Activated naive CD8-positive, alpha-beta T cell treated with anti-CD3 and anti-CD28 coated beads, Interleukin-2, amount 50 U/mL, for 24 hours (primary cell): ENCODE data around the gene VPS16.
"Not testable (repeated sequence)": the region's sequence is repeated elsewhere in the genome, so short reads cannot be mapped to it uniquely, and the experiment has no call there.

Experiments used
- ATAC-seq: fragments of 150-1000 bp; cut with Tn5 transposase; one replicate; pipeline ENCODE4 v1.10.0; 2021
- DNase-seq: peaks from one replicate; pipeline ENCODE4 v3.0.0; 2021
- H3K27ac Mint-ChIP-seq: one replicate; pipeline ENCODE4 v1.8.0; 2021; ENCODE audit warnings: mild to moderate bottlenecking, mixed read lengths
- H3K27me3 Mint-ChIP-seq: one replicate; pipeline ENCODE4 v1.8.0; 2021; ENCODE audit warnings: mixed read lengths
- H3K36me3 Mint-ChIP-seq: one replicate; pipeline ENCODE4 v1.8.0; 2021; ENCODE audit warnings: low read depth, mixed read lengths
- H3K4me1 Mint-ChIP-seq: one replicate; pipeline ENCODE4 v1.8.0; 2021; ENCODE audit warnings: mixed read lengths
- H3K4me3 Mint-ChIP-seq: one replicate; pipeline ENCODE4 v1.8.0; 2021; ENCODE audit warnings: mild to moderate bottlenecking, moderate library complexity, mixed read lengths
- H3K9me3 Mint-ChIP-seq: one replicate; pipeline ENCODE4 v1.8.0; 2021; ENCODE audit warnings: mixed read lengths

The VPS16 gene

DNA sequence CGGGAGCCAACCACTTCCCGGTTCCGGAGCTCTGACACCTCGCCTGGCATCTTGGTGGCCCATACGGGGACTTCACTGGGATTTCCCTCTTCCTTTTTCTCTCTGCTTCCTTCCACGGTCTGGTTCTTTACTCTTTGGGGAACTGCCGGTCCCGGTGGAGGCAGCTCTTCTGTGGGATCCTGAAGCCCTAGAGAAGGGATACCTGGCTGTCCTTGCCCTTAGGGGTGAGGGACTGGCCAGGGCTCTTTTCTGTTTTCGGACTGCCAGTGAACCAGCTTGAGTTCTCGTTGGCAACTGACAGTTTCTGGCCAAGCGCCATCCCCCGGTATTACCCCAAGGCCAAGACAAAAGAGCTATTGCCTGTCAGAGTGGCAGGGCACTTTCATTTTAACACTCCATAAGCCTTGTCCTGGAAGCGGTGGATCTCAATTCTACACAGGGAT, 39.2 kb upstream of the VPS16 start:
- peaks cover 27% of the 10 kb centered on the region for H3K4me1 Mint-ChIP-seq
- H3K36me3 Mint-ChIP-seq, result no peaks in the 10 kb centered on the region
- no peaks in the 10 kb centered on the region for H3K9me3 Mint-ChIP-seq
- ATAC-seq (no peak), DNase-seq (no peak)
- peak overlapping the region; percentile 15 for H3K27ac Mint-ChIP-seq
- H3K27me3 Mint-ChIP-seq, result peaks cover 61% of the 10 kb centered on the region
- peak overlapping the region; percentile 72 for H3K4me3 Mint-ChIP-seq

DNA sequence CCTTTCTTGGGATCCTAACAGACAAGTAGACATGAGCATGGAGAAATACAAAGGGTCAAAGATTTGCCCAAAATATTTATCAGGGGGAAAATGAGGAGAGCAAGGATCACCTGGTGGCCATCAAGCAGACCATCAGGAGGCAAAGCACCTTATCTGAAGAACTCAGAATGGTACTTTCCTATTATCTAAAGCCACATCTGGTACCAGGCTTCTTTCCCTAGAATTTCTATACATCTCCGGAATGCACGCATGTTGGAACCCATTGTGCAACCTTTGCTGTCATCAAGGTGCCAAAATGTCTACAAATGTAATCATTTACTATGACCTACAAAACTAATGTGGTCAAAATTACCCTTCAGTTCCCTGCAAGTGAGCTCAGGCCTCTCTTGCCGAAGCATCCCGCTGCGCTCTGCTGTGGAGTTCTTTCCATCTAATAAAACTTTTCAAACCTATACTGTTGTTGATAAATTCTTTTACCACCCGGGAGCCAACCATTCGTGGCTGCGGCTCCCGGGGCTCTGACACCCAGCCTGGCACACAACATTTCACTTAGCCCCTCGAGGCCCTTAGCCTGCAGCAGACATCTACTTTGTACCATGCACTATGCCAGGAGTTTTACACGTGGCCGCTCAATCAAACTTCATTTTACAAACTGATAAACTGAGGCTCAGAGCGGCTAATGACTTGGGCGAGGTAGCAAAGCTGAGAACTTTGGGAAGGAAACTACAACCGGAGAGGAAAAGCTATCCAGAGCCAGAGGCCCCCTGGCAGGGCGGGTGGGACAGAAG, 36.3 kb upstream of the VPS16 start:
- no peak for DNase-seq
- H3K9me3 Mint-ChIP-seq, result no peaks in the 10 kb centered on the region
- ATAC-seq, result no peak
- peaks cover 67% of the 10 kb centered on the region for H3K27me3 Mint-ChIP-seq
- no peak overlapping the region for H3K4me3 Mint-ChIP-seq
- no peak overlapping the region for H3K27ac Mint-ChIP-seq
- H3K36me3 Mint-ChIP-seq, result no peaks in the 10 kb centered on the region
- peaks cover 21% of the 10 kb centered on the region for H3K4me1 Mint-ChIP-seq

DNA sequence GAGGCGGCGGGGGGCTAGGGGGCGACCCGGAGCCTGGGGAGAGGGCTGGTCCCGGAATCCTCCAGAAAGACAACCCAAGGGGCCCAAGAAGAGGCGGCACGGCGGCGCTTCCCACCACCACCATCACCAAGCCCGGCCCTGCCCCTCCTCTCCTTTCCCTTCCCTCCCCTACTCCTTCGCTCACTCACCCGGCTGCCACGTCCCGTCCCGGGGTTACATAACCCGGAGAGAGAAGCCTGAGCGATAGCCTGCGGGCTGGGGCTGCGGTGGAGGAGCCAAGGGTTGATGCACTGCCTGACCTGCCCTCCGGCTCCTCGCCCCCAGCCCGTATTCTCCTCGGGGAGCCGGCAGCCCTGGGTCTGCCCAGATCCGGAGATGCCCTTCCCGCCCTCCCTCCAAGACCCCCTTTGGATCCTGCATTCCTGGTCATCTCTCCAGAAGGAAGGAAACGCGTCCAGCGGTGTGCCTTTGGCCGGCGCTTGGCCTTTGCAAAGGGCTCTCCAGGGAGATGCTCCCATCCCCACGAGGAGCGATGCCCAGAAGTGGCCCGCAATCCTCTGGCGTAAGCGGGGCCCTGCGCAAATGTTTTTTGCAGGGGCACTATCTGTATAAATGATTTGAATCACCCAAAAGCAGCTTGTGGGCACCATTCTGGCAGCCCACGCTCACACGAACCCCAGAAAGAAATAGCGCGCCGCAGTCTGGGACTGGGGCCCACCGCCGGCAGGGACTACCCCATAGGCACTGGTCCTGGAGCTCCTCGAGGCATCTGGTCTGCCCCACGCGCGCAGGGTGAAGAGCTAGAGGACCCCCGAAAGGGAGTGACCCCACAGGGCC, 35.5 kb upstream of the VPS16 start:
- ATAC-seq (no peak), DNase-seq (no peak)
- Mint-ChIP-seq H3K27ac (no peak overlapping the region), H3K9me3 (no peaks in the 10 kb centered on the region), H3K36me3 (no peaks in the 10 kb centered on the region), H3K4me1 (peaks cover 12% of the 10 kb centered on the region), H3K27me3 (peaks cover 61% of the 10 kb centered on the region), H3K4me3 (no peak overlapping the region)

DNA sequence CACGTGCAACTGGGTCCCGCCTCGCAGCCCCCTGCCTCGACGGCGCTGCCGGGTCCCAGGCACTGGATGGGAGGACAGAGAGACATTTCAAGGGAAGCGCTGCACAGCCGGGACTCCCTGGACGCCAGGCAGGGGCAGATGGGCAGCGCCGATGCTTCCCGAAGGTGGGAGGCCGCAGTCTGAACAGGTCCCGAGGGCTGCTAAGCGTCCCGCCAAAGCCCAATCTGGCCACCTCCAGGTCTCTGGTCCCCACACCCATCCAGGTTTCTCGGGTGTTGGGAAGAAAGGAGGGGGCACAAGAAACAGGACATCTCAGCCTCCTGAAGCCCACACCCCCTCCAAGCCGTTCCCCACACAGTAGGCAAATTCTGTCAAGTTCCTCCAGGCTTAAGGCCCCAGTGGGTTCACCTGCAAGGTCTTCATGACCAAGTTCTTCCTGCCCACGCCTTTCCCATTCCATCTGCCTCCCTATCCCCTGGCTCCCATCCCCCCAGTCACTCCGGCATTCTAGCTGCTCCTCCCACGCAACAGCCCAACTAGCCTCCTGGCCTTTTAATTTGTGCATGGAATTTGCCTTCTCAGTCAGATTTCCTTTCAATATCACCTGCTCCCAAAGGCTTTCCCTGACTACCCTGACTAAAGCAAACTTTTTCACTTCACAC, 34.7 kb upstream of the VPS16 start:
- DNase-seq, result no peak
- peaks cover 59% of the 10 kb centered on the region for H3K27me3 Mint-ChIP-seq
- no peaks in the 10 kb centered on the region for H3K36me3 Mint-ChIP-seq
- H3K4me1 Mint-ChIP-seq, result peaks cover 9% of the 10 kb centered on the region
- H3K4me3 Mint-ChIP-seq, result no peak overlapping the region
- no peak for ATAC-seq
- no peak overlapping the region for H3K27ac Mint-ChIP-seq
- H3K9me3 Mint-ChIP-seq, result no peaks in the 10 kb centered on the region

DNA sequence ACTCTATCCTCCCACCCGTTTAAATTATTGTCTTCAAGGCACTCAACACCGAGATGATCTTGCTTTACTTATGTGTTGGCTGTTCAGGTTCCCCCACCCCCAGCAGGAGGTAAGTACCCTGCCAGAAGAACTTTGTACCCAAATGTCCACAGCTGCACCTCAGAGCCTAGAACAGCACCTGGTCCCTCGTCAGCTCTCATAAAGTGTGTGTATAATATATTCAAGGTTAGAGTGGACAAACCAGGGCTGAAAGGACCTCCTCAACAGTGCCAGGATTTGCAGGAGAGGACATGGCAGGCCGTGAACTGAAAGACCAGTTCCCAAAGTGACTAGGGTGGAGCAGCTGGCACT, 34.2 kb upstream of the VPS16 start:
- Mint-ChIP-seq H3K36me3 (no peaks in the 10 kb centered on the region), H3K4me1 (peaks cover 4% of the 10 kb centered on the region), H3K27me3 (peaks cover 60% of the 10 kb centered on the region), H3K9me3 (peaks cover 5% of the 10 kb centered on the region), H3K27ac (no peak overlapping the region), H3K4me3 (no peak overlapping the region)
- ATAC-seq (no peak), DNase-seq (no peak)

DNA sequence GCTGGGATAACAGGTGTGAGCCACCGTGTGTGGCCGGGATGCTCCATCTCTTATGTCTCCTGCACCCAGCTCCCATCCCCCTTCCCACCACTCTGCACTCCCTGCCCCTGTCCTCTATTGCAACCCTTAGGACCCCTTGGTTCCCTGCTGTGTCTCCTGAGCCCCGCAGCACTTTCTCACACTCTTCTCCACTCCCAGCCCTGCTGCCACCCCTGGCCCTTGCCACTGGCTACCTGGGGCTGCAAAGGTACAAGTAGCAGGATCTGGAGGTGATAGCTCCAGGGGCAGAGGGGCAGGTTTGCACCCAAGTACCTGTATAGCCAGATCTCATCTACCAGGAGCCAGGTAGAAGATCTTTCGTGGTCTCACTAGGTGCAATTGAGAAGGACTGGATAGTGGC, 33.5 kb upstream of the VPS16 start:
- DNase-seq (no peak), ATAC-seq (no peak)
- no peaks in the 10 kb centered on the region for H3K4me1 Mint-ChIP-seq
- H3K27ac Mint-ChIP-seq, result no peak overlapping the region
- H3K4me3 Mint-ChIP-seq, result no peak overlapping the region
- H3K9me3 Mint-ChIP-seq, result peaks cover 6% of the 10 kb centered on the region
- peaks cover 60% of the 10 kb centered on the region for H3K27me3 Mint-ChIP-seq
- H3K36me3 Mint-ChIP-seq, result no peaks in the 10 kb centered on the region

DNA sequence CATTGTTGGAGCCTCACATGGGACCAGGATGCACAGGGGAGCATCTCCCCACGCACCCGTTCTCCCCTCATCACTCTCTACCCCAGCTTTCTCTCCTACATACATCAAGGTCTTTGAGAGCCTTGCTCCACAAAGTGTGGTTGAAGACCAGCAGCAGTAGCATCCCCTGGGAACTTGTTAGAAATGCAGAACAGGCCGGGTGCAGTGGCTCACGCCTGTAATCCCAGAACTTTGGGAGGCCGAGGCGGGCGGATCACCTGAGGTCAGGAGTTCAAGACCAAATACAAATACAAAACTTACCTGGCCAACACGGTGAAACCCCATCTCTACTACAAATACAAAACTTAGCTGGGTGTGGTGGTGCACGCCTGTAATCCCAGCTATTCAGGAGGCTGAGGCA, 32.6 kb upstream of the VPS16 start:
- not testable (repeated sequence) for H3K4me3 Mint-ChIP-seq, H3K4me1 Mint-ChIP-seq, ATAC-seq, DNase-seq, H3K27ac Mint-ChIP-seq, H3K36me3 Mint-ChIP-seq
- peaks cover 58% of the 10 kb centered on the region for H3K27me3 Mint-ChIP-seq
- peaks cover 11% of the 10 kb centered on the region for H3K9me3 Mint-ChIP-seq

DNA sequence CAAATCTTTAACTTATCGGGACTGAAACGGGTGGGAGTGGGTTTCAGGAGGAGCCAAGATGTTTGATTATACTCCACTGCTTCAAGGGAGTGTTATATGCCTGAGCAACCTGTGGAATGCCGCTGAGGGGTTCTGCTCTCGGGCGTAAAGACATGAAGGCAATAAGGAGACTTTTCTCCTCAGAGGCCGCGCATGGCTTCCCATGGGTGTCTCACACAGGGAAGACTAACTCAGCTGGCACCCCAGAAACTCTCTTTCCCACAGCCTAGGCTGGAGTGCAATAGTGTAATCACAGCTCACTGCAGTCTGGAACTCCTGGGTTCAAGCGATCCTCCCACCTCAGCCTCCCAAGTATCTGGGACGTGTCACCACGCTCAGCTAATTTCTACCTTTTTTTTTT, 30.9 kb upstream of the VPS16 start:
- no peak for ATAC-seq
- H3K27ac Mint-ChIP-seq, result no peak overlapping the region
- DNase-seq, result no peak
- no peaks in the 10 kb centered on the region for H3K36me3 Mint-ChIP-seq
- no peaks in the 10 kb centered on the region for H3K4me1 Mint-ChIP-seq
- peaks cover 51% of the 10 kb centered on the region for H3K27me3 Mint-ChIP-seq
- H3K9me3 Mint-ChIP-seq, result peaks cover 11% of the 10 kb centered on the region
- no peak overlapping the region for H3K4me3 Mint-ChIP-seq

DNA sequence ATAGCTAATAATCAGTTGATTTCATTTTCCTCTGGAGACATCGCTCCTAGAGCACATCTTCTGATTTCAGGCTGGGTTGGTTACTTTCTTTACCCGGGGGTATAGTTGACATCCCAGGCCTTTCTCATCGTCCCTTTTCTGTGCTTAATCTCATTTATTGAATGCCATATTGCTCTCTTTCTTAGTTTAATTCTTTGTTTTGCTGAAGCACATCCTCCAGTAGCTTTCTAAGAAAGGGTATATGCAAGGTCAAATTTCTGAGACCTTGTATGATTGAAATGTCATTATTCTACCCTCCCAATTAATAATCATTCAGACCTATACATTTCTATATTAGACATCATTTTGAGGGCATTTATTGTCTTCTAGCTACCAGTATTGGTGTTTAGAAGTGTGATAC, 28.4 kb upstream of the VPS16 start:
- Mint-ChIP-seq H3K4me1 (no peaks in the 10 kb centered on the region), H3K27me3 (peaks cover 36% of the 10 kb centered on the region), H3K27ac (no peak overlapping the region), H3K4me3 (no peak overlapping the region), H3K36me3 (no peaks in the 10 kb centered on the region), H3K9me3 (peaks cover 11% of the 10 kb centered on the region)
- ATAC-seq (no peak), DNase-seq (no peak)

DNA sequence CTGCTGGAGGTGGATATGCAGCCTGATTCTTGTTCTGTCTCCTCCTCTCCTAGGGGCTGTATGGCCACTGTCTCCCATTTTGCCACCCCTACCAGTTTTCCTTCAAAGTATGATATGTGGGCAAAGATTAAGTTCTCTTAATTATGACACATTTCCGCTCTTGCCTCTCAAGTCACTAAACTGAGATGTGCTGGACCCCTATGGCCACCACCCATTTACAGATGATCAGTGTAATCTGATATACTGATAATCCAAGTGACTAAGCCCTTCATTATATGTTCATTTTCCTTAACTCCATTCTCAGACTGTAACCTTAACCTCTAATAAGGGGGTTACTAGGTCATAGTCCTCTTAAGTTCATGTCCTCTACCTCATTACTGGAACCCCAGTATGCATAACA, 26.5 kb upstream of the VPS16 start:
- Mint-ChIP-seq H3K9me3 (peaks cover 11% of the 10 kb centered on the region), H3K36me3 (no peaks in the 10 kb centered on the region), H3K27ac (no peak overlapping the region), H3K4me1 (peaks cover 2% of the 10 kb centered on the region), H3K27me3 (peaks cover 32% of the 10 kb centered on the region), H3K4me3 (no peak overlapping the region)
- DNase-seq (no peak), ATAC-seq (no peak)

DNA sequence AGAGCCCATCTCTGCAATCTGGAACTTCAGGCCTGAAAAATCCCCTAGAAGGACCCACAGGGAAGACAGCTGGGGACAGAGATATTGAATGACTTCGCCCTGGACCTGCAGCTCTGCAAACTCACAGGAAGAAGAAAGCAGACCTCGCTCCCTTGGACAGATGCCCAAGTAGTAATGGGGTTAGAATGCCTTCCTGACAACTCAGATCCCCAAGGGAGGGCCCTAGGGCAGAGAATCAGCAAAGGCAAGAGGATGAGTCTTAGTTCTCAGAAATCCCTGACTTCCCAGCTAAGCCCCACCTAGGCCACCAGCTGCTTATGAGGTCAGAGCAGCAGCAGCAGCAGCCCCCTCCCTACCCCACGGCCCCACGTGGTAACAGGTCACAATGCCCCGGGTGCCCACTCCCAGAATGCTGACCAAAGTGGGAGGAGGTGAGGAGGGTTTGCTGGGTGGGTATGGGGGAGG, 25.9 kb upstream of the VPS16 start, which contains the start of gene C20orf141:
Gene C20orf141, plus strand, starts transcription at position 401 of the 465 bp plus-strand sequence. CDS start 198 bp downstream, outside the sequence.
- DNase-seq (no peak), ATAC-seq (no peak)
- H3K36me3 Mint-ChIP-seq, result no peaks in the 10 kb centered on the region
- H3K4me3 Mint-ChIP-seq, result no peak within 1 kb of the TSS
- no peak within 1 kb of the TSS for H3K27ac Mint-ChIP-seq
- peaks cover 11% of the 10 kb centered on the region for H3K9me3 Mint-ChIP-seq
- peaks cover 2% of the 10 kb centered on the region for H3K4me1 Mint-ChIP-seq
- H3K27me3 Mint-ChIP-seq, result peaks cover 30% of the 10 kb centered on the region

DNA sequence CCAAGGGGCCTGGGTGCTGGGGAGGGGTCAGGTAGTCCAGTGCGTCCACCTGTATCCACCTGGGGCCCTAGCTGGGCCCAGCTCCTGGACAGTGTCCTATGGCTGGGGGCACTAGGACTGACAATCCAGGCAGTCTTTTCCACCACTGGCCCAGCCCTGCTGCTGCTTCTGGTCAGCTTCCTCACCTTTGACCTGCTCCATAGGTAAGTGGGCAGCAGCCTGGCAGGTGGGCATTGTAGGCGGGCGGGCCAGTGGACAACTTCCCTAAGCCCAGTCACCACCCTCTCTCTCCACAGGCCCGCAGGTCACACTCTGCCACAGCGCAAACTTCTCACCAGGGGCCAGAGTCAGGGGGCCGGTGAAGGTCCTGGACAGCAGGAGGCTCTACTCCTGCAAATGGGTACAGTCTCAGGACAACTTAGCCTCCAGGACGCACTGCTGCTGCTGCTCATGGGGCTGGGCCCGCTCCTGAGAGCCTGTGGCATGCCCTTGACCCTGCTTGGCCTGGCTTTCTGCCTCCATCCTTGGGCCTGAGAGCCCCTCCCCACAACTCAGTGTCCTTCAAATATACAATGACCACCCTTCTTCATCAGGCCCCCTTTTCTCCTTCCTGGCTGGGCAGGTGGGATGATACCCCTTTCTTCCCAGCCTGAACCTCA, 25.2 kb upstream of the VPS16 start:
- H3K9me3 Mint-ChIP-seq, result peaks cover 11% of the 10 kb centered on the region
- no peak for DNase-seq
- no peak overlapping the region for H3K4me3 Mint-ChIP-seq
- peaks cover 36% of the 10 kb centered on the region for H3K27me3 Mint-ChIP-seq
- H3K27ac Mint-ChIP-seq, result no peak overlapping the region
- ATAC-seq, result no peak
- H3K36me3 Mint-ChIP-seq, result no peaks in the 10 kb centered on the region
- peaks cover 5% of the 10 kb centered on the region for H3K4me1 Mint-ChIP-seq

DNA sequence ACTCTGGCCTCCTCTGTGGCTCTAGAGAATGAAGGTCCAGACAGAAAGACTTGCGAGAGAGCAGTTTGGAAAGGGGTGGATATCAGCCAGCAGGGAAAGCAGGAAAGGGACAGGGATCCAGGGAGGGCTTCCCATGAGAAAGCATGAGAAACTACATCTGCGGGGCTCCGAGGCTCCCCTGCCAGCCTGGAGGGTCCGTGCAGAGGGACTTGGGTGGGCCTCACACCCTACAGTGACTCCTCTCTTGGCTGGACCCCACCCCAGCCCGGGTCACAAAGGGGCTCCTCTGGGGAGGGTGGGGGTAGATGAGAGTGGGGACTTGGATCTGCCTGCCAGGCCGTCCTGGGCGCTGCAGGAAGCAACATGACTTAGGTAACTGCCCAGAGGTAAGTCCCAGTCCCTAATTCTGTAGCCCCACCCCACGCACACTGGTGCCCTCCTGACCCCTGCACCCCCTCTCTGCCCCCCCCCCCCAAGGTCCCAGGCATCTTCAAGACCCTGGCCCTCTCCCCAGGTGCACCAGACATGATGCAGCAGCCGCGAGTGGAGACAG, 24.4 kb upstream of the VPS16 start, which contains the start of gene TMEM239:
Gene TMEM239, plus strand, starts transcription at position 335 of the 553 bp plus-strand sequence. Its CDS starts 191 bp downstream, at position 526.
- peaks cover 35% of the 10 kb centered on the region for H3K27me3 Mint-ChIP-seq
- H3K4me3 Mint-ChIP-seq, result no peak within 1 kb of the TSS
- ATAC-seq, result no peak

More for the DNA sequence above, 24.4 kb upstream of the VPS16 start, which contains the start of gene TMEM239:
- DNase-seq, result no peak
- H3K4me1 Mint-ChIP-seq, result peaks cover 6% of the 10 kb centered on the region
- H3K9me3 Mint-ChIP-seq, result peaks cover 9% of the 10 kb centered on the region
- H3K27ac Mint-ChIP-seq, result no peak within 1 kb of the TSS
- H3K36me3 Mint-ChIP-seq, result no peaks in the 10 kb centered on the region
